ENCODE measurements around the gene ARHGAP9.

DNA sequence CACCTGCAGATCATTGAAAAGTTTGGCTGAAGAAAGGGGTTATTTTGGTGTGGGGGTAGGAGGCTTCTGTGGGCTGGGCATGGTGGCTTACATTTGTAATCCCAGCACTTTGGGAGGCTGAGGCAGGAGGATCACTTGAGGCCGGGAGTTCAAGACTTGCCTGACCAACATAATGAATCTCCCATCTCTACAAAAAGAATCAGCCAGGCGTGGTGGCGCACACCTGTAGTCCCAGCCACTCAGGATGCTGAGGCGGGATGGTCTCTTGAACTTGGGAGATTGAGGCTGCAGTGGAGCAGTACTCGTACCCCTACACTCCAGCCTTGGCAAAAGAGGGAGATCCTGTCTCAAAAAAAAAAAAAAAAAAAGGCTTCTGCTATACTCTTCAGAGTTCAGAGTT lies 33.6 kb upstream of the ARHGAP9 start:
- TF ChIP-seq POLR2A (IDR thresholded peaks at IDR 0.05), result no peak
- TF ChIP-seq, protein P1, sequence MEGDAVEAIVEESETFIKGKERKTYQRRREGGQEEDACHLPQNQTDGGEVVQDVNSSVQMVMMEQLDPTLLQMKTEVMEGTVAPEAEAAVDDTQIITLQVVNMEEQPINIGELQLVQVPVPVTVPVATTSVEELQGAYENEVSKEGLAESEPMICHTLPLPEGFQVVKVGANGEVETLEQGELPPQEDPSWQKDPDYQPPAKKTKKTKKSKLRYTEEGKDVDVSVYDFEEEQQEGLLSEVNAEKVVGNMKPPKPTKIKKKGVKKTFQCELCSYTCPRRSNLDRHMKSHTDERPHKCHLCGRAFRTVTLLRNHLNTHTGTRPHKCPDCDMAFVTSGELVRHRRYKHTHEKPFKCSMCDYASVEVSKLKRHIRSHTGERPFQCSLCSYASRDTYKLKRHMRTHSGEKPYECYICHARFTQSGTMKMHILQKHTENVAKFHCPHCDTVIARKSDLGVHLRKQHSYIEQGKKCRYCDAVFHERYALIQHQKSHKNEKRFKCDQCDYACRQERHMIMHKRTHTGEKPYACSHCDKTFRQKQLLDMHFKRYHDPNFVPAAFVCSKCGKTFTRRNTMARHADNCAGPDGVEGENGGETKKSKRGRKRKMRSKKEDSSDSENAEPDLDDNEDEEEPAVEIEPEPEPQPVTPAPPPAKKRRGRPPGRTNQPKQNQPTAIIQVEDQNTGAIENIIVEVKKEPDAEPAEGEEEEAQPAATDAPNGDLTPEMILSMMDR (IDR thresholded peaks at IDR 0.05), result no peak
- no peak for TF ChIP-seq EP300 (IDR thresholded peaks at IDR 0.05; ENCODE audit: low read depth)
